ENCODE measurements around the gene XXYLT1. TPM values are rescaled to one million over a fixed set of nuclear protein-coding genes. Genes with fewer than 3 reads are reported as not detected.
"Not testable (repeated sequence)": the region's sequence is repeated elsewhere in the genome, so short reads cannot be mapped to it uniquely, and the experiment has no call there.

Gene XXYLT1
- total and polyA plus RNA-seq, 2 donors: 12.4 to 18.5 TPM

DNA sequence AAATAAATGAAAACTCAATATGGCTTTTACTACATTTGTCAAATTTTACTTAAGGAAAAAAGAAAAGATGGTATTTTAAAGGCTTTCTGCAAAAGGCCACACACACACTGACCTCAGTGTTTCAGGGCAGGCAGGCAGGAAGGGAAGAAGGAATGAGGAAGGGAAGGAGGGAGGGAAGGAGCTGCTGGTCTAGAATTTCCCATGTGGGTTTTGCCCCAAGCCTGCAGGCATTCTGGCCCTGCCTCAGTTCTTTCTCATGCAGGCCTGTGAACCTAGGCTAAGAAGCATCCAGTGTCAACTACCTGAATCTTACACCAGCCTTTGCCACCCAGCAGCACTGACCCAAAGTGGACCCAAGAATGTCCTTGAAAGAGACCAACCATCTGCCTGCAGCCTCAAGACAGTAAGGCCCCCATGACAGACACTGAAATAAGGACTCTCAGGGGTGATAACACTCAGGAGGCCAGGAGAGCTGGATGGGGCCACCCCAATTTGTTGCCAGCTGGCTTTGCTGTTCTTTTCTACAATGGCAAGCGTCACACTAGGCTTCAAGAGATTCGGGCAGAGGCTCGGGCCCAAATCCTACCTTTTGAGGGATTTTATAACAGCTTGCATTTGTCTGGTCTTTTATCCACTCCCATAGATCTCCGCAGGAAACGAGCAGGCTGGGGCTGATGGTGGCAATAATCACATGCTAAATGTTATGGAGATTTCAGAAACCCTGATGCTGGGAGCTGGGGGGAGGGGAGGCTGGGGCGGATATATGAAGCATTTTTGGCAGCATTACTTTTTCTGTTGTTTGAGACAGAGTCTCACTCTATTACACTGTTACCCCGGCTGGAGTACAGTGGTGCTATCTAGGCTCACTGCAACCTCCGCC, 51.4 kb downstream of the XXYLT1 start:
- no peaks in the 10 kb centered on the region for H3K4me1 ChIP-seq (ENCODE audit: insufficient read depth)
- 46% methylated on average over 8 of the region's 8 CpGs for WGBS

DNA sequence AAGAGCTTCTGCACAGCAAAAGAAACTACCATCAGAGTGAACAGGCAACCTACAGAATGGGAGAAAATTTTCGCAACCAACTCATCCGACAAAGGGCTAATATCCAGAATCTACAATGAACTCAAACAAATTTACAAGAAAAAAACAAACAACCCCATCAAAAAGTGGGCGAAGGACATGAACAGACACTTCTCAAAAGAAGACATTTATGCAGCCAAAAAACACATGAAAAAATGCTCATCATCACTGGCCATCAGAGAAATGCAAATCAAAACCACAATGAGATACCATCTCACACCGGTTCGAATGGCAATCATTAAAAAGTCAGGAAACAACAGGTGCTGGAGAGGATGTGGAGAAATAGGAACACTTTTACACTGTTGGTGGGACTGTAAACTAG, 52.6 kb downstream of the XXYLT1 start:
- 87% methylated on average over 2 of the region's 5 CpGs for WGBS
- not testable (repeated sequence) for DNase-seq (ENCODE audit: extremely low spot score); H3K36me3 ChIP-seq (ENCODE audit: insufficient read depth); H3K4me1 ChIP-seq (ENCODE audit: insufficient read depth); H3K27ac ChIP-seq (ENCODE audit: low read depth); H3K4me3 ChIP-seq (ENCODE audit: low read depth, low read length)

More for the DNA sequence above, 51.4 kb downstream of the XXYLT1 start:
- no peak overlapping the region for H3K27ac ChIP-seq (ENCODE audit: low read depth)
- H3K4me3 ChIP-seq (ENCODE audit: low read depth, low read length): no peak overlapping the region
- no peak for DNase-seq (ENCODE audit: extremely low spot score)
- no peaks in the 10 kb centered on the region for H3K36me3 ChIP-seq (ENCODE audit: insufficient read depth)

DNA sequence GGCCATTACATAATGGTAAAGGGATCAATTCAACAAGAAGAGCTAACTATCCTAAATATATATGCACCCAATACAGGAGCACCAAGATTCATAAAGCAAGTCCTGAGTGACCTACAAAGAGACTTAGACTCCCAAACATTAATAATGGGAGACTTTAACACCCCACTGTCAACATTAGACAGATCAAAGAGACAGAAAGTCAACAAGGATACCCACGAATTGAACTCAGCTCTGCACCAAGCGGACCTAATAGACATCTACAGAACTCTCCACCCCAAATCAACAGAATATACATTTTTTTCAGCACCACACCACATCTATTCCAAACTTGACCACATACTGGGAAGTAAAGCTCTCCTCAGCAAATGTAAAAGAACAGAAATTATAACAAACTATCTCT, 55.4 kb downstream of the XXYLT1 start:
- not testable (repeated sequence) for H3K36me3 ChIP-seq (ENCODE audit: insufficient read depth); H3K27ac ChIP-seq (ENCODE audit: low read depth); H3K4me1 ChIP-seq (ENCODE audit: insufficient read depth); H3K4me3 ChIP-seq (ENCODE audit: low read depth, low read length); DNase-seq (ENCODE audit: extremely low spot score)
- 92% methylated on average over 2 of the region's 2 CpGs for WGBS

GRCh38 chr3:195214381-195214780, 56.6 kb downstream of the XXYLT1 start:
- no peaks in the 10 kb centered on the region for H3K4me1 ChIP-seq (ENCODE audit: insufficient read depth)
- no peaks in the 10 kb centered on the region for H3K36me3 ChIP-seq (ENCODE audit: insufficient read depth)
- no peak overlapping the region for H3K4me3 ChIP-seq (ENCODE audit: low read depth, low read length)
- WGBS: 97% methylated on average over 8 of the region's 8 CpGs
- no peak for DNase-seq (ENCODE audit: extremely low spot score)
- H3K27ac ChIP-seq (ENCODE audit: low read depth): no peak overlapping the region

DNA sequence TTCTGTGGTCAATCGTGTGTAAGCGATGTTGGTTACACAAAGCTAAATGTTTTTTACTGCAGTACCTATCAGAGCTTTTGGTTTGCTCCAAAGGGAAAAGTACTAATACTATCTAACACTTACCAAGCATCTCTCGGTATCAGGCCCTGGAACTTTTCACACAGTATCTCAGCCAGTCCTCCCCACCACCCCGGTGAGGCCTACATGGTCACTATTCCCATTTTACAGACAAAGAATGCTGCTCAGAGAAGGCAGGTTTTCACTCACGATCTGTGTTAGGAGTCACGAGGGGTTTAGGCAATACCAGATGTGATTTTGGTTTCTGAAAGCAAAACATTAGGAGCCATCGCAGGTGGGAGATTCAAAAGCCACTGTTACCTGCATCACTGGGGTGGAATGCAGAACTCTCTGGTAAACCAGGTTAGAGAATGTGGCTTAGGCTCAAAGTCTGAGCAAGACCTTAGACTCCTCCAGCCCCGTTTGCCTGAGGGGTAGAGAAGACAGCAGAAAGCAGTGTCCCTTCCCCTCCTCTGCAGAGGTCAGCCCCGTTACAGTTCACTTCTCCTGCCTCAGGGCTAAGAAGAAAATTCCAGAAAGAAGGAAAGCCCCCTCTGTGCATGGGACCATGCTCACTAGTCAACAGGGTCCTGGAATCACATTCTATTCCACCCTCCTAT, 57.2 kb downstream of the XXYLT1 start:
- H3K27ac ChIP-seq (ENCODE audit: low read depth): no peak overlapping the region
- DNase-seq (ENCODE audit: extremely low spot score): no peak
- WGBS: 84% methylated on average over 9 of the region's 9 CpGs
- H3K4me3 ChIP-seq (ENCODE audit: low read depth, low read length): no peak overlapping the region
- H3K4me1 ChIP-seq (ENCODE audit: insufficient read depth): peaks cover 3% of the 10 kb centered on the region
- H3K36me3 ChIP-seq (ENCODE audit: insufficient read depth): no peaks in the 10 kb centered on the region

DNA sequence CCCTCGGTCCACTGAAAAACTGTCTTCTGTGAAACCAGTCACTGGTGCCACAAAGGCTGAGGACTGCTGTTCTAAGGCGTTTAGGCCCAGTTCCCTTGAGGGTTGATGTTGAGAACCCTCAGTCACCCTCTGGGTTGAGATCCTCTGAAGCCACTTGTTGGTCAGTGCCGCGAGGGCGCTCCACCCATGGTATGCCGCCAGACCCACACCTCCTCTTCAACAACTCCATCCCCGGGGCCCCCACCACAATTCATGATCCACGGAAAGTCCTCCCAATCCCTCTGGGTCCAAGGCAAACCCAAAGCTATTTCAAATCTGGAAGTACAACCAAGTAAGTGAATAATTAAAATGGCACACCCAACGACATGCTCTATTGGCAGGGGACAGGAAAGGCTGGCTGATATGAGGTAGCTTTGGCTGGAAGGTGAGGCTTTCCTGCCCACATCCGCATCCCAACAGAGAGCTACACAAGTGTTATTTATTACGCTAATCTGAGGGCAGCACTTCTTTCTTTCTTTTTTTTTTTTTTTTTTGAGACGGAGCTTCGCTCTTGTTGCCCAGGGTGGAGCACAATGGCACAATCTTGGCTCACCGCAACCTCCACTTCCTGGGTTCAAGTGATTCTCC, 58.1 kb downstream of the XXYLT1 start:
- peaks cover 3% of the 10 kb centered on the region for H3K4me1 ChIP-seq (ENCODE audit: insufficient read depth)
- no peak for DNase-seq (ENCODE audit: extremely low spot score)
- H3K36me3 ChIP-seq (ENCODE audit: insufficient read depth): no peaks in the 10 kb centered on the region
- H3K4me3 ChIP-seq (ENCODE audit: low read depth, low read length): no peak overlapping the region
- 96% methylated on average over 14 of the region's 14 CpGs for WGBS
- H3K27ac ChIP-seq (ENCODE audit: low read depth): no peak overlapping the region

- Histone ChIP-seq H3K4me1 (ENCODE audit: insufficient read depth) (peaks cover 3% of the 10 kb centered on the region), H3K27ac (ENCODE audit: low read depth) (no peak overlapping the region), H3K36me3 (ENCODE audit: insufficient read depth) (no peaks in the 10 kb centered on the region), H3K4me3 (ENCODE audit: low read depth, low read length) (no peak overlapping the region)
- WGBS: 96% methylated on average over 22 of the region's 22 CpGs
- no peak for DNase-seq (ENCODE audit: extremely low spot score)
Observed at GRCh38 chr3:195212033-195212748, 58.8 kb downstream of the XXYLT1 start.

- Histone ChIP-seq H3K4me1 (ENCODE audit: insufficient read depth) (peaks cover 3% of the 10 kb centered on the region), H3K4me3 (ENCODE audit: low read depth, low read length) (no peak overlapping the region), H3K27ac (ENCODE audit: low read depth) (peak overlapping the region; percentile 90), H3K36me3 (ENCODE audit: insufficient read depth) (no peaks in the 10 kb centered on the region)
- WGBS: 13% methylated on average over 13 of the region's 13 CpGs
- peak; percentile 78 for DNase-seq (ENCODE audit: extremely low spot score)
Observed at GRCh38 chr3:195210266-195210973, 60.5 kb downstream of the XXYLT1 start.

GRCh38 chr3:195209847-195210265, 61.1 kb downstream of the XXYLT1 start:
- H3K4me1 ChIP-seq (ENCODE audit: insufficient read depth): peaks cover 3% of the 10 kb centered on the region
- WGBS: 24% methylated on average over 12 of the region's 12 CpGs
- DNase-seq (ENCODE audit: extremely low spot score): no peak
- no peak overlapping the region for H3K4me3 ChIP-seq (ENCODE audit: low read depth, low read length)
- peak overlapping the region; percentile 90 for H3K27ac ChIP-seq (ENCODE audit: low read depth)
- H3K36me3 ChIP-seq (ENCODE audit: insufficient read depth): no peaks in the 10 kb centered on the region

- H3K4me1 ChIP-seq (ENCODE audit: insufficient read depth): peaks cover 3% of the 10 kb centered on the region
- H3K4me3 ChIP-seq (ENCODE audit: low read depth, low read length): no peak overlapping the region
- no peak for DNase-seq (ENCODE audit: extremely low spot score)
- H3K36me3 ChIP-seq (ENCODE audit: insufficient read depth): no peaks in the 10 kb centered on the region
- peak overlapping the region; percentile 90 for H3K27ac ChIP-seq (ENCODE audit: low read depth)
- WGBS: 51% methylated on average over 29 of the region's 29 CpGs
Observed at GRCh38 chr3:195209083-195209846, 61.7 kb downstream of the XXYLT1 start.

GRCh38 chr3:195208631-195209030, 62.3 kb downstream of the XXYLT1 start:
- no peak overlapping the region for H3K4me3 ChIP-seq (ENCODE audit: low read depth, low read length)
- DNase-seq (ENCODE audit: extremely low spot score): no peak
- peak overlapping the region; percentile 90 for H3K27ac ChIP-seq (ENCODE audit: low read depth)
- WGBS: 92% methylated on average over 7 of the region's 7 CpGs
- H3K4me1 ChIP-seq (ENCODE audit: insufficient read depth): peaks cover 3% of the 10 kb centered on the region
- no peaks in the 10 kb centered on the region for H3K36me3 ChIP-seq (ENCODE audit: insufficient read depth)

DNA sequence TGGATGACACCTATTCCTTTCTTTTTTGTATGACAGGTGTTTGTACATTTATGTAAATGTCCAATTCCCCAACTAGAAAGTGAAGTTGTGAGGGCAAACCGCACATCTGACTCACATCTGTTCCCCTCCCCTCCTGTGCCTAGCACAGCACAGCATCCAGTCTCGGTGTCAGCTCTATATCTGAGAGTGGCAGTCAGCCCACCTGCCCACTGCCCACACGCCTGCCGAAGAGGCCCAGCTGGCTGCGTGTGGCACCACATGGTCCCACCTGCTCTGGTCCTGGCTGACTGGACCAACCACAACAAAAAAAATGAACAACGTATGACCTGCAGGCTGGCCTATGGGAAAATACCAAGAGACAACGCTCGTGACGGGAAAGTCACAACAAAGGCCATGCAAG, 62.8 kb downstream of the XXYLT1 start:
- no peak for DNase-seq (ENCODE audit: extremely low spot score)
- H3K27ac ChIP-seq (ENCODE audit: low read depth): peak overlapping the region; percentile 33
- 83% methylated on average over 9 of the region's 9 CpGs for WGBS
- peaks cover 3% of the 10 kb centered on the region for H3K4me1 ChIP-seq (ENCODE audit: insufficient read depth)
- no peak overlapping the region for H3K4me3 ChIP-seq (ENCODE audit: low read depth, low read length)
- H3K36me3 ChIP-seq (ENCODE audit: insufficient read depth): no peaks in the 10 kb centered on the region

Measured in urinary bladder (tissue), 4 donors.